A673 (cell line): Measurements from ENCODE around the gene SSC5D.

Experiments used
- CTCF ChIP-seq: fragments of 300-800, 200-600 bp; sonication (generic); conservative IDR thresholded peaks from 2 replicates; pipeline ENCODE4 v1.5.1; 2017; ENCODE audit warnings: low read depth, mild to moderate bottlenecking, antibody characterized with exemption, low read length, moderate library complexity, mixed read lengths
- EZH2 ChIP-seq: fragments of 200-600 bp; sonication (generic); IDR thresholded peaks from 2 replicates; pipeline ENCODE4 v1.6.1; 2017; ENCODE audit warnings: borderline replicate concordance, low read depth, mild to moderate bottlenecking, mixed read lengths, antibody characterized with exemption, low read length; ENCODE audit not compliant: poor library complexity, severe bottlenecking

GRCh38 chr19:55543567-55543966 lies 55.3 kb downstream of the SSC5D start:
- no peak for TF ChIP-seq CTCF
- no peak for TF ChIP-seq EZH2
